GM23338 (cell line): ENCODE results near the gene PPID. TPM values are rescaled to one million over a fixed set of nuclear protein-coding genes. Genes with fewer than 3 reads are reported as not detected.

Source experiments
- CREB1 ChIP-seq: fragments of 250-450 bp; sonication (Bioruptor Pico); IDR thresholded peaks from 2 replicates; pipeline ENCODE4 v1.5.0; 2020; ENCODE audit warnings: low read depth, mild to moderate bottlenecking, moderate library complexity
- CTCF ChIP-seq, 2 experiments: fragments of 200-600 bp in 1 of 2; sonication (generic) in 1 of 2; conservative IDR thresholded peaks; 2 replicates each; pipeline versions ENCODE4 v1.5.1 to v1.6.1; 2016 to 2017; ENCODE audit warnings: antibody characterized with exemption in 2 of 2, low read depth in 2 of 2, mild to moderate bottlenecking in 2 of 2, moderate library complexity in 1 of 2
- ETS1 ChIP-seq: IDR thresholded peaks from 2 replicates; pipeline ENCODE4 v1.6.1; 2016; ENCODE audit warnings: antibody characterized with exemption
- EZH2phosphoT487 ChIP-seq: fragments of 200-600 bp; sonication (generic); IDR thresholded peaks from one replicate; pipeline ENCODE4 v1.8.1; 2018; ENCODE audit warnings: antibody characterized with exemption; ENCODE audit not compliant: unreplicated experiment
- JUNB ChIP-seq: IDR thresholded peaks from one replicate; pipeline ENCODE4 v1.6.1; 2016; ENCODE audit warnings: antibody characterized with exemption; ENCODE audit not compliant: unreplicated experiment
- STAT1 ChIP-seq: IDR thresholded peaks from one replicate; pipeline ENCODE4 v1.6.1; 2016; ENCODE audit warnings: antibody characterized with exemption; ENCODE audit not compliant: unreplicated experiment
- ZNF114 ChIP-seq: fragments of 250-450 bp; sonication (Bioruptor Pico); IDR thresholded peaks from 2 replicates; pipeline ENCODE4 v1.5.0; 2020; ENCODE audit warnings: mild to moderate bottlenecking, moderate library complexity
- ZNF462 ChIP-seq: fragments of 250-450 bp; sonication (Bioruptor Pico); IDR thresholded peaks from 2 replicates; pipeline ENCODE4 v1.5.0; 2020; ENCODE audit warnings: mild to moderate bottlenecking, moderate library complexity
- polyA plus RNA-seq: library from polyadenylated mRNA; unstranded; fragments of >200 nt; fragmentation: Nextera tagmentation; extraction: Ambion mirVana; gene quantifications from 2 replicates; pipeline ENCODE4 v1.2.1, GENCODE V29; 2016
- total RNA-seq: library from RNA; depleted of rRNA; stranded (reverse); fragments of >200 nt; shearing (Covaris generic); gene quantifications from 2 replicates; pipeline ENCODE4 v1.2.3, GENCODE V29; 2014

PPID gene
- total and polyA plus RNA-seq, 2 experiments from 2014 or later = 56.6 to 66.2 TPM

GRCh38 chr4:158754385-158755180, 31.4 kb upstream of the PPID start (continued):
- no peak for TF ChIP-seq ZNF462 (CRISPR knock-in tag)
- TF ChIP-seq STAT1 = no peak
- no peak for TF ChIP-seq EZH2phosphoT487
- no peak for TF ChIP-seq ETS1
- TF ChIP-seq CREB1 (CRISPR knock-in tag) = no peak
- TF ChIP-seq ZNF114 (CRISPR knock-in tag) = no peak
- no peak for TF ChIP-seq JUNB
- no peak for TF ChIP-seq CTCF (conservative IDR thresholded peaks at IDR 0.05; ENCODE audit: low read depth in 2 of 2)
